Activated CD8-positive, alpha-beta memory T cell treated with anti-CD3 and anti-CD28 coated beads, Interleukin-2, amount 50 U/mL, for 48 hours (primary cell): ENCODE data around the gene SLC38A10.

Experiments used
- DNase-seq: peaks from one replicate; pipeline ENCODE4 v3.0.0-alpha.2; 2020

Gene SLC38A10

DNA sequence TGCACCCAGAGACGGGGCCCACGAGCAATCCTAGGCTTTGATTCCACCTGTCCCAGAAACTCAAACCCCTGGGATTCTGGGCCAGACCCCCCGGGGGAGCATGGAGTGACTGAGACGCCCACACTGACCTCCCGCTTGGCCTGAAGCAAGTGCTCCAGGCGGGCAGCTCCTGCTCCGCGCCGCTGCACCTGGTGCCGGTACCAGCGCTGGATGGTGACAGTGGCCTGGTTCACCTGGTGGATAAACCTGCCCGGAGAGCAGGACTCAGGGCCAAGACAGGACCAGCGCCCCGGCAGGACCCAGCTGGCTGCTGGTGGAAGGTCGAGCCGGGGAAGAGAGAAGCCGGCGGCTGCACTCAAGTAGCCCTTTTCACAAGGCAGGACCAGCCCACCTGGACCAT is 94.9 kb downstream of the SLC38A10 start:
- no peak for DNase-seq

DNA sequence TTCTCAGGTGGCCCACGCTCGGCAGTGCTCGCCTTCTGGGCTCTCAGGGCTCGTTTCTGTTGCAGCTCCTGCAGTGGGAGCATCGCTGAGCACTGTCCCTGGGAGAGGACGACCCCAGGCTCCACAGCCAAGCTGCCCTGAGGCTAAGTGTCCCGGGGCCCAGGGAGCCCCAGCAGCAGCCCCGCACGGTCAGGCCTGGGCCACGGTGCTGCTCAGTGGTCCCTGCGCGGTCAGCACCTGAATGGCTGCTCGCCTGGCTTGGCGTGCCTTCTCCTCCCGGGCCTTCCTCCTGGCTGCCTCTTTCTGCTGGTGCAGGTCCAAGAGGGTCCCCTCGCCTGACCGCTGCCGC is 95.7 kb downstream of the SLC38A10 start:
- DNase-seq: no peak

- no peak for DNase-seq
Observed at GRCh38 chr17:81198826-81199481, 96.2 kb downstream of the SLC38A10 start.

DNA sequence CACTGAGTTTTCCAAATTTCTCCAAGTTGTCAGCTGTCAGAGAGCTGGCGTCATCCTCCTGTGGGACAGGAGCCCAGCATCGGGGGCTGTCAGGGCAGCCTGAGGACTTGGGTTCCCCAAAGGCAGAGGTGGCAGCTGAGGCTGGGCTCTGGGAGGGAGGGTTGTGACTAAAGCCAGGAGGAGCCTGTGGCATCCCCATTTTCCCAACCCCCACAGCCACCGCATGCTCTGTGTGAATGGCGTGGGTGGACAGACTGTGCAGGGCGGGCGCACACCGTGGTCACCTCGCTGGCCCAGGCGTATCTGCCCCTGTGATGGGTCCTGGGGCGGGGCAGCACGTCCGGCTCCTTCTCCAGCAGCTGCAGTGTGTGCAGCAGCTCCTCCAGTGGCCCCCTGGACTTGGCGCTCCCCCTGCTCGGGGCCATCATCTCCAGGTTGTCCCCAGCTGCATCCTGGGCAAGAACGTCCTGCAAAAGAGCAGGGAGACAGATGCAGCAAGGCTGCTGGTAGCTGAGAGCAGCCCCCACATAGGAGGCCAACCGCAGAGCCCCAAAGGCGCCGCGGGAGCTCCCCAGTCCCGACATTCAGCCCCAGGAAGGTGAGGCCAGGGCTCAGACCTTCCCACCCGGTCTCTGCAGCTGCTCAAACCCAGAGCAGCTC is 97.1 kb downstream of the SLC38A10 start:
- no peak for DNase-seq

DNA sequence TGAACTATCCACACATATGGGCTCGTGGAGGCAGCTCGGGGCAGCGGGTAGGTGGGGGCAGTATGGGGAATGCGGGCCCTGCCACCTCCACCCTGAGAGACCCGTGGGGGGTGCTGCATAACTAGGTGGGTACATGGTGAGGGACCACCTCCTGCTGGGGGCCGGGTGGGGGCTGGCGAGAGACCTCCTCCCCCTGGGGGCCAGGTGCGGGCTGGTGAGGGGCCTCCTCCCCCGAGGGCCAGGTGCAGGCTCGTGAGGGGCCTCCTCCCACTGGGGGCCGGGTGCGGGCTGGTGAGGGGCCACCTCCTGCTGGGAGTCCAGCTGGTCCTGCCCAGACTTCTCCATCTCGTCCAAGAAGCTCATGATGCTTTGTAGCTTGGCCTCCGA is 97.7 kb downstream of the SLC38A10 start:
- DNase-seq: no peak

DNA sequence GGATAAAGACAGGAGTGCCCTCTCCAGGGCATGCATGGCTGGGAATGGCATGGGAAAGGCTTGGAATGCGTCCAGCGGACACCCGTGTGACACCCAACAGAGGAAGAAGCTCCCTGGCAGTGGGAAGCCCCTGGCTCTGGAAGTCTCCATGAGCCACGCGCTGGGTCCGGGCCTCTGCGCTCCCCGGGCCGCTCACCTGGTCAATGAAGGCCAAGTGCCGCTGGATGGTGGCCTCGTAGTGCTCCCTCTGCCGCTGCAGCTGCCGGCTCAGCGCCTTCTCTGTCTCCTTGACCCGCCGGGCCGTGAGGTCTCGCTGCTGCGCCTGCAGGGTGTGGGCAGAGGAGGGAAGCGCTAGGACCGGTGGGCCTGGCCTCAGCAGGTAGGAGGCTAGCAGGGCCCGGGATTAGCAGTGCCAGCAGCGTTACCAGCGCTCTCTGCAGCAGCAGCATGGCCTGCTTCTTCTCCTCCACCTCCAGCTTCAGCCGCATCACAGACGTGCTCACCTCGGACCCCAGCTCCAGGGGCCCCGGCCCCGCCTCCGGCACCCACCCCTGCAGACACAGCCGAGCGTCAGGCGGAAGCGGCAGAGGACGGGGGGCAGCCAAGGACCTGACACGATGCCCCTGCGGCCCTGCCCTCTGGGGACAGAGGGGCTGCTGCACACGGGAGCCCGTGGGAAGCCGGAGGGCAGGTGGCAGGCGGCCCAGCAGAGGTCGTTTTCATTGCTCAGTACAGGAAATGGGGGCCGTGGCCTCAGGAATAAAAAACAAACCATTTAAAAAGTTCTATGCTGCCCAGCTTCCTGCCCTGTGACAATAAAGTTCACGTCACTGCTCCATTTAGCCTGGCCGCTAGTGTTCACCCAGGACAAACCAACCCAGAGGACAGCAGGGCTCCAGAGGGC is 98.3 kb downstream of the SLC38A10 start:
- no peak for DNase-seq

GRCh38 chr17:81195941-81196495 is 99.1 kb downstream of the SLC38A10 start:
- no peak for DNase-seq
